HG02943 (cell line): Measurements from ENCODE around the gene PDK2.

Experiments used
- ATAC-seq: cut with Tn5 transposase; IDR thresholded peaks from one replicate; pipeline ENCODE4 v1.9.1; 2021; ENCODE audit warnings: mild to moderate bottlenecking, low read depth, moderate library complexity; ENCODE audit not compliant: unreplicated experiment

PDK2 gene

GRCh38 chr17:50113624-50114320 lies 18.6 kb downstream of the PDK2 start:
- no peak for ATAC-seq

- ATAC-seq: no peak
Observed at GRCh38 chr17:50114401-50114800, 19.2 kb downstream of the PDK2 start.

DNA sequence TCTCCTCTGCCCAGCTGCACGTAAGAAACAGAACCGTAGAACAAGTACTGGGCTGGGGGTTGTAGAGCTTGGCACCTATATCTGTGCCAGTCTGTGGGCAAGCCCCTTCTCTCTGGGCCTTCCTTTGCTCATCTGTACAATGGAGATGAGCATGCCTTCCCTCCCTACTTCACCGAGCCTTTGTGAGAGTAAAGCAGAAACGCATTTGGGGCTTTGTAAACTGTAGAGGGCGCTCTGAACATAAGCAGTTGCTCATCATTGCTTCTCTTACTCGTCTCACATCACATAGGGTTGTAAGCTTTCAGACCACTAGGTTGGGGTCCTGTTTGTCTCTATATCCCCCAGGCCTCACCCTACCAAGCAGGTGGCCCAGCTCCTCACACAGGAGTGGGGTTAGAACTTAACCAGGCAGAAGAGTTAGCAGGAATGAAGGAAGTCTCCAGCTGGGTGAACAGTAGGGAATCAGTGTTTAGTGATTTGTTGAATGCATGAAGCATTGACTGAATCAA lies 19.8 kb downstream of the PDK2 start:
- ATAC-seq: no peak

DNA sequence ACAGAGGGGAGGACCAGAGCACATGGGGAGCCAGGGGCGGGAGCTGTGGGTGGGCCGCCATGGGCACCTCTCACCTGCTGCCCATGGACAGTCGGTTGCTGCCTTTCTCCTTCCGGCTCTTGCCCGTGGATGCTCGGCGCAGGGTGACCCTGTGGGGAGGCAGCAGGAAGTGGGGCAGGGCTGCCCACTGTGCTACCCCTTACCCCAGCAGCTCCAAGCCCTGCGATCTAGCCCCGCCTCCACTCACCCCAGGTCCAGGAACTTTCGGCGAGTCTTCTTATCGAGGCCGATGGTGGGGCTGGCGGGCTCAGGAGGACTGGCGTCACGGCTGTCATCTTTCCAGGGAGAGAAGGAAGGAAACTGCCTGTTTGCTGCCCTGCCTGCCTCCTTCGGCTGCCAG lies 20.6 kb downstream of the PDK2 start:
- no peak for ATAC-seq

DNA sequence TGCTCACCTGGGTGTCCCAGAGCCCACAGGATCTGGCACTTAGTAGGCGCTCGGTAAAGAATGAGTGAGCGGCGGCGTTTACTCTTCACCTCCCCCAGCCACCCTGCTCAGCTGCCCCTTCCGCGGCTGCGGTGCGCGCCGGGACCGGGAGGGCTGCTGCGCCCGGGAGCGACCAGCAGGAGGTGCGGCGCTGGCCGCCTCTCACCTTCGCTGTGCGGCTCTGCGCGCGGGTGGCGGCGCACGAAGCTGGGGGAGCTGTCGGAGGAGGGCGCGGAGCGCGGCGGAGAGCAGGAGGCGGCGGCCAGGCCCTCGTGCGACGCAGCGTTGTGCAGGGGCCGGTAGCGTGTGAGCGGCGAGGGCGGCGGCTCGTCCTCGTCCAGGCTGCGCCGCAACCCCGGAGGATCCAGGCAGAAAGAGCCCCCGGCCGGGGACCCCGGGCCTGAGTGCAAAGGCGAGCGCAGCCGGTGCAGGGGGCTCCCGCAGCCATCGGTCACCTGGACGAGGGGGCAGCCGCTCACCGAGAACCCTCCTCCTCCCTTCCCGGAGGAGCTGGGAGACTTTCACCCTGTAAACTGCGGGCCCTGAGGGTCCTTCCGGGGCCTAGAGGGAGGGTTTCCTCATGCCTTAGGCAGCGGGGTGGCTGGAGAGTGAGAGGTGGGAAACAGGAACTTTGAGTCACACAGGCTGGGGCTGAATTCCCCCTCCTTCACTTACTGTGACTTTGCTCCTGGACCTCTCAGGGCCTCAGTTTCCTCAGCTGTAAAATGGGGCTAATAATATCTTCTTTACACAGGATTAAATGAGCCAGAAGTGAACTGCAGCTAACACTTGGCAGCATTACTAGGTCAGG lies 22.3 kb downstream of the PDK2 start:
- no peak for ATAC-seq

DNA sequence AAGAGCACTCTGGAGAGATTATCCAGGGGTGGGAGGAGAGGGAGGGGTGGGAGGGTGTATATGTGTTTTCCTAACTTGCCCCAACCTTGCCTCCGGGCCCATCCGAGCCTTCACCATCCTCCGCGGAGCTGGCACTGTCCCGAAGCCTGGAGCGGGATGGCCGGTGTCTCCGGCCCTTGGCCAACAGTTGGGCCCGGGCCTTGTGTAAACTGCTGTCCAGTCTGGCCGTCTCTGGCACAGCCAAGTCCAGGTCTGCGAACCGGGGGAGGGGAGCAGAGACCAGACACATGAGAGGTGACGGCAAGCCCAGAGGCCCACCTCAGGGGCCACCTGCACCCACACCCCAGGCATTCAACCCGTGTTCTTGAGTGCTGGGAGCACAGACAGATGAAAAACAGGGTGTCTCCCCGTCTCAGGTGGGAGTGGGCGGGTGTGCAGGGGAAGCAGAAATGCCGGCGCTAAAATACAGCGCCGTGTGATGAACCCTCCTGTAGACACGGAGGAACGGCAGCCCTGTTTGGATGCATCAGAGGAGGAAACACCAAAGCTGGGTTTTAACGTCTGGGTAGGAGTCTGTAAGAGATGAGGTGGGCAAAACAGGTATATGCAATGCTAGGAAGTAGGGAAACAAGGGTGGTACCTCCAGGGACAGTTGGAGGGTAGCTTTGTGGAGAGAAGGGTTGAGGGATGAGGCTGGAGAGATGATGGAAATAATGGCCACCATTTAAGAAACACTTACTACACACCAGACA lies 23.1 kb downstream of the PDK2 start:
- ATAC-seq: no peak

- ATAC-seq: no peak
Observed at GRCh38 chr17:50118828-50119218, 23.7 kb downstream of the PDK2 start.

DNA sequence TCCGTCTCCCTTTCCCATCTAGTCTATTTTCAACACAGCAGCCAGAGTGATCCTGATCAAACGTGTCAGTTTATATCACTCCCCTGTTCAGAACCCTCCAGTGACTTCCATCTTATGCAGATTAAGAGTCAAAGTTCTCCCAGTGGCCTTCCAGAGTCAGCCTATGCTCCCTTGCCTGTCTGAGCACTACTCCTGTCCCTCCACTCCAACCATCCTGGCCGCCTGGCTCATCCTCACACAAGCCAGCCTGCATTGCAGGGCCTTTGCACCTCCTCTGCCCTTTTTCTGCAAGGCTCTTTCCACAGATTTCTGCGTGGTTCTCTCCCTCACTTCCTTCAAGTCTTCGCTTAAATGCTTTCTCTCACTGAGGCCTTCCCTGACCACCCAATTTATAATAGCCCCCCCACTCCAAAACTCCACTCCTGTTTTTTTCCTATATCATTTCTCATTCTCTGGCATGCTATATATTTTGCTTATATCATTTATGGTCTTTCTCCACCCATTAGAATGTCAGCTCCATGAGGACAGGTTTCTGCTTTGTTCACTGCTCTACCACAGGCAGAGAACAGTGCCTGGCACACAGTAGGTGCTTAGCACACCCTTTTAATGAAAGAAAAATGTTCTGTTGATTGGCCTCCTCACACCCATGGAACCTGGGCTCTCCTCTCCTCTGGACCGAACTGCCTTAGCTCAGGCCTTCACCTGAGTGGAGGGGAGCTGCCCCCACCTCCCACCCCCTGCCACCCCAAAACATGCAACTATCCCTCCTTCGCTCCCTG lies 25.5 kb downstream of the PDK2 start:
- no peak for ATAC-seq

GRCh38 chr17:50122945-50123344 lies 27.8 kb downstream of the PDK2 start:
- ATAC-seq: no peak

DNA sequence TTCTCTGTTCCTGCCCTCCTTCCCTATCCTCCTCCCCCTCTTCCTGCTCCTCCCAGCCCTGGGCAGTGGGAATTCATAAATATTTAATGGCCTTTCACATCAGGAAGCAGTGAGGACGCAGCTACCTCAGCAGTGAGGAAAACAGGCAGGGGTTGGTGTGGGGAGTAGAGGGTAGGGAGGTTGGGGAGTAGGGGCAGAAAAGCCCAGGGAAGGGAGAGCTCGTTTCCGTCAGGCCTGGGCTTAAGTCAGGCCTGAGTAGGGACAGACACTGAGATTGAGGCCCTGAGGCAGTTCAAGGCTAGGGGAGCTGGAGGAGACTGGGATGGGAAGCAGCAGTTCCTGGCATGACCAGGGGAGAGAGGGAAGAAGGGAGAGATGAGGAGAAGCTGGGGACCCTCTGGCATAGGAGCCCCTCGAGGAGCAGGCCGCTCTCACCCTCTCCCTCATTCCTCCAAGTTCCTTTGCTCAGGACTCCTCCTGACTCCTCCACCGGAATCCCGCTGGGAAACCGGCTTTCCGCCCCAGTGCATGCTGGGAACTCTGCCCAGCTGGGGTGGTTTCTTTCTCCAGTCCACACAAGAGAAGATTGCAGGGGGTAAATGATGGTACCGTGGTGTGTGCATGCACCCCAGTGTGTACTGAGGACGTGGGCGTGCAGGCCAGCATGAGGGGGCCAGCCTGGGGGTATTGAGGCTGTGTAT lies 28.6 kb downstream of the PDK2 start:
- no peak for ATAC-seq

DNA sequence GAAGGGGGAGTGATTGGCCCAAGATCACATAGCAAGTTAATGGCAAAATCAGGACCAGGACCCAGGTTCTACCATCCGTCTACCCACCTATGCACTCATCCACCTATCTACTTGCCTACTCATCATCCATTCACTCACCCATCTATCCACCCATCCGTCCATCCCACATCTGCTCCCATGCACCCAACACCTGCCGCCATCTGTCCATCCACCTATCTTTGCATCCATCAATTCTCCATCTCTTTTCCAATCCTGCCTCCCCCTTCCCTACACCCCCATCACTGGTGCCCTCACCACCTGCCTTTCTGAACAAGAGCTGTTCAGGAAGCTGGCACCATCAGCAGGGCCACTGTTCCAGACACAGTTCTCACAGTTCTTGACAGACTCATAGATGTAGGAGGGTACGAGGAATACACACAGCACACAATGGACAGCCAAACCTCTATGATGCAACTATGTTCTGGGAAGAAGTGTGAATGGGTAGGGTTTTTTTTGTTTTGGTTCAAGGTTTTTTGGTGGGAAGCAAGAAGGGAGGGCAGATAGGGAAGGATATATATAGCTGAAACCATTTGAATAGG lies 30.4 kb downstream of the PDK2 start:
- no peak for ATAC-seq

GRCh38 chr17:50127697-50128361 lies 32.7 kb downstream of the PDK2 start:
- ATAC-seq: no peak

DNA sequence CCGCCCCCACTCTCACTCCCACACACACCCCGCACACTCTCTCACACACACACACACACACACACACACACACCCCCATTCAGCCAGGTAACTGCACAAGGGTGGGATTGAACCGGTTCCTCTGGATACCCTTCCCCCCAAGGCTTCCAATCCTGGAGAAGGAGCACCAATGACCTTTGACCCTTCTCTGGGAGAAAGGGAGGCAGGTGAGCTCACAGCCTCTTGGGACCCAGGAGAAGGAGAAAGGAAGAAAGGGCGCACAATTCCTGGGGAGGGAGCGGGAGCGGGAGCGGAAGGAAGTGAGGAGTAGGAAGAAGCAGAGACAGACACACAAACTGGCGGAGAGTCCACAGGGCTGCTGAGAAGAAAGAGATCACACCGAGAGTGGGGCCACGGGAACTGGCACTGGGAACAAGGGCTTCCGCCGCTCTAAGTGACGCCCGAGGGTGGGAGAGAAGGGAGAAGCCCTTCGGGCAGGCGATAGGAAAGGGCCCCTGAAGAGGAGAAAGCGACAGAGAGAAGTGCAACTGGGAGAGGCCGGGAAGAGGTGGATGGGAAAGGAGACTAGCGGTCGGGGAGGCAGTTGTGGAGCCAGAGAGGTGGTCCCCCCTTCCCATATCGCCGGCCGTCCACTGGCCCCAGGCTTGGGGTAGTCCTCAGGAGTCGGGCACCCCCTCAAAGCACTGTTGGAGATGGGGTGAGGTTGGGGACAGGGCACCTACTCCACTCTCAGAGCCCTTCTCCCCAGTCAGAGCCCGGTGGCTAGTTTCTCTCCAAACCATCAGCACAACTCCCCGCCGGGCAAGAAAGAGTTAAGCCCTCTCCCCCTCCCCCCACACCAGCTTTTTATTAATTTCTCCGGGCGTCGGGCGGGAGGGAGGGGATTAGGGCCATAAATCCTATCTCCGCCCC lies 33.5 kb downstream of the PDK2 start:
- no peak for ATAC-seq

DNA sequence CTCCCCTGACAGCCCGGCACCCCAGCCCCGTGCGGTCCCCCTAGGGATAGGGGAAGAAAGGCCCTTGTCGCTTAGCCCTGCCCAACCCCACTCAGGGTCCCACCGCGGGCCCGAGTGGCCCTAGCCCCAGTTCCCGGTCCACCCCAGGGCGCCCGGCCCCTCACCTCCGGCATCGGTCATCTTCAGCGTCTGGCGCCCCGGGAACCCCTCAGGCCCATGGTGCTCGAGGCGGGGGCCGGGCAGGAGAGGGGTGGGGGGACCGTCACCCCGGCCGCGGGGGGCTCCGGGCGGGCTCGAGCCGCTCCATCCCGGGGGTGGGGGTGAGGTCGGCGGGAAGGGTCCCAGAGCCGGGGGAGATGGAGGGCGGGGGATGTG lies 34.2 kb downstream of the PDK2 start:
- ATAC-seq: no peak

- ATAC-seq: no peak
Observed at GRCh38 chr17:50129728-50130558, 34.8 kb downstream of the PDK2 start, which contains the start of gene SAMD14. Gene SAMD14 (minus strand): TSS chr17:50130160. CDS start chr17:50124959, 5,201 bp downstream.

DNA sequence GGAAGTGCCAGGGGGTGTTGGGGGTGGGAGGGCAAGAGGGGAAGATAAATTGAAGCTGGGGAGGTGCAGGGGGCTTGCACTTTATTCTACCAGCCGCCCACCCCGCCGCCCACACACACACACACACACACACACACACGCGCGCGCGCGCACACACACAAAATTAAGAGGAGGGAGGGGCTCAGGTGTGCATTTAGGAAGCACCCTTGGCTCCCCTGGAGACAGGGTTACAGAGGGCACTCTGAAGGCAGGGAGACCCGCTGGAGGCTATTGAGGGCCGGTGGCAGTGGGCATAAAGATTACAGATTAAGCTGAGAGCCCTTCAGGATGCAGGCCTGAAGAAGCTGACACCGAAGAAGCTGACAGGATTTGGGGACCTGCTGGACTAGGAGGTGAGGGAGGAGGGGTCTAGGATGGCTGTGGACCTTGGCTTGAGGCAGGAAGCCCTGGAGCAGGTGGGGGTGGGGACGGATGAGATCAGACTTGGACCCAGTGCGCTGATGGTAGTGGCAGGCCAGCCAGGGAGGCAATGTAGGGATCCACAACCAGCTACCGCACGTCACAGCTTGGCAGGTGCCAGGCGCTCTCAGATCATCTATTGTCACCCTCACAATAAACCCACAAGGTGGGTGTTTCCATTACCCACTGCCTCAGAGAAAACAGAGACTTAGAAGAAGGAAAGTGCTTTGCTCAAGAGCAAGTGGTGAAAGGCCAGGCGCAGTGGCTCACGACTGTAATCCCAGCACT lies 35.6 kb downstream of the PDK2 start:
- no peak for ATAC-seq
